GM18511 (cell line): ENCODE measurements around the gene STPG2.

Source experiments
- ATAC-seq: cut with Tn5 transposase; IDR thresholded peaks from one replicate; pipeline ENCODE4 v1.9.1; 2021; ENCODE audit warnings: mild to moderate bottlenecking, moderate library complexity; ENCODE audit not compliant: unreplicated experiment

STPG2 gene

GRCh38 chr4:97836662-97837061 lies 306.6 kb downstream of the STPG2 start:
- ATAC-seq: no peak

- ATAC-seq: no peak
Observed at GRCh38 chr4:97828646-97829045, 314.6 kb downstream of the STPG2 start.

- no peak for ATAC-seq
Observed at GRCh38 chr4:97819294-97819693, 324.0 kb downstream of the STPG2 start.

GRCh38 chr4:97812768-97813167 lies 330.5 kb downstream of the STPG2 start:
- no peak for ATAC-seq

GRCh38 chr4:97786306-97786920 lies 356.9 kb downstream of the STPG2 start:
- ATAC-seq: no peak

- ATAC-seq: no peak
Observed at GRCh38 chr4:97778174-97778573, 365.1 kb downstream of the STPG2 start.

- ATAC-seq: no peak
Observed at GRCh38 chr4:97774347-97774989, 368.8 kb downstream of the STPG2 start.

GRCh38 chr4:97770222-97770621 lies 373.1 kb downstream of the STPG2 start:
- no peak for ATAC-seq

- ATAC-seq: no peak
Observed at GRCh38 chr4:97762115-97762512, 381.2 kb downstream of the STPG2 start.

- no peak for ATAC-seq
Observed at GRCh38 chr4:97761445-97762114, 381.7 kb downstream of the STPG2 start.

- no peak for ATAC-seq
Observed at GRCh38 chr4:97759785-97760184, 383.5 kb downstream of the STPG2 start.

- ATAC-seq: no peak
Observed at GRCh38 chr4:97752599-97752998, 390.7 kb downstream of the STPG2 start.

- ATAC-seq: no peak
Observed at GRCh38 chr4:97747945-97748344, 395.3 kb downstream of the STPG2 start.

GRCh38 chr4:97720869-97721432 lies 422.3 kb downstream of the STPG2 start:
- ATAC-seq: no peak

- ATAC-seq: no peak
Observed at GRCh38 chr4:97691111-97691605, 452.1 kb downstream of the STPG2 start.

- ATAC-seq: no peak
Observed at GRCh38 chr4:97670703-97671269, 472.5 kb downstream of the STPG2 start.

- ATAC-seq: no peak
Observed at GRCh38 chr4:97665553-97665952, 477.7 kb downstream of the STPG2 start.

GRCh38 chr4:97664741-97665140 lies 478.5 kb downstream of the STPG2 start:
- no peak for ATAC-seq

- ATAC-seq: no peak
Observed at GRCh38 chr4:97662133-97662532, 481.1 kb downstream of the STPG2 start.

- no peak for ATAC-seq
Observed at GRCh38 chr4:97656044-97656720, 487.1 kb downstream of the STPG2 start.

GRCh38 chr4:97653701-97654100 lies 489.6 kb downstream of the STPG2 start:
- ATAC-seq: no peak
